Measurements from ENCODE around the gene LYRM4.

Gene LYRM4

GRCh38 chr6:5285081-5285480, 24.3 kb upstream of the LYRM4 start:
- no peak for DNase-seq (ENCODE audit: low spot score)
- POLR2A ChIA-PET (ENCODE audit: low non-redundant PET) = no interaction called here
- CTCF ChIA-PET = no interaction called here
- TF ChIP-seq CTCF (conservative IDR thresholded peaks at IDR 0.05; ENCODE audit: low read depth) = no peak
- no peak overlapping the region for H3K27ac ChIP-seq

- ChIA-PET POLR2A (ENCODE audit: low non-redundant PET) (no interaction called here), CTCF (no interaction called here)
- DNase-seq (ENCODE audit: low spot score) = no peak
- no peak for TF ChIP-seq CTCF (conservative IDR thresholded peaks at IDR 0.05; ENCODE audit: low read depth)
- no peak overlapping the region for H3K27ac ChIP-seq
These were observed 21.5 kb upstream of the LYRM4 start for GRCh38 chr6:5282191-5282623.

GRCh38 chr6:5280920-5281319, 20.2 kb upstream of the LYRM4 start:
- H3K27ac ChIP-seq = no peak overlapping the region
- ChIA-PET POLR2A (ENCODE audit: low non-redundant PET) (no interaction called here), CTCF (no interaction called here)
- no peak for DNase-seq (ENCODE audit: low spot score)
- TF ChIP-seq CTCF (conservative IDR thresholded peaks at IDR 0.05; ENCODE audit: low read depth) = no peak

GRCh38 chr6:5279891-5280338, 19.2 kb upstream of the LYRM4 start:
- CTCF ChIA-PET = no interaction called here

GRCh38 chr6:5278565-5279120, 17.9 kb upstream of the LYRM4 start:
- no peak overlapping the region for H3K27ac ChIP-seq
- POLR2A ChIA-PET (ENCODE audit: low non-redundant PET) = no interaction called here
- CTCF ChIA-PET = no interaction called here
- DNase-seq (ENCODE audit: low spot score) = no peak
- TF ChIP-seq CTCF (conservative IDR thresholded peaks at IDR 0.05; ENCODE audit: low read depth) = no peak

More at GRCh38 chr6:5279891-5280338, 19.2 kb upstream of the LYRM4 start:
- H3K27ac ChIP-seq = no peak overlapping the region
- TF ChIP-seq CTCF (conservative IDR thresholded peaks at IDR 0.05; ENCODE audit: low read depth) = no peak
- no peak for DNase-seq (ENCODE audit: low spot score)
- POLR2A ChIA-PET (ENCODE audit: low non-redundant PET) = no interaction called here

GRCh38 chr6:5278047-5278446, 17.3 kb upstream of the LYRM4 start:
- no peak for DNase-seq (ENCODE audit: low spot score)
- H3K27ac ChIP-seq = no peak overlapping the region
- ChIA-PET POLR2A (ENCODE audit: low non-redundant PET) (no interaction called here), CTCF (no interaction called here)
- TF ChIP-seq CTCF (conservative IDR thresholded peaks at IDR 0.05; ENCODE audit: low read depth) = no peak

GRCh38 chr6:5277589-5277988, 16.8 kb upstream of the LYRM4 start:
- no peak for TF ChIP-seq CTCF (conservative IDR thresholded peaks at IDR 0.05; ENCODE audit: low read depth)
- no peak overlapping the region for H3K27ac ChIP-seq
- DNase-seq (ENCODE audit: low spot score) = no peak
- ChIA-PET CTCF (no interaction called here), POLR2A (ENCODE audit: low non-redundant PET) (no interaction called here)
